SK-N-SH (cell line): ENCODE data around the gene SLC9A7. TPM values are rescaled to one million over a fixed set of nuclear protein-coding genes. Genes with fewer than 3 reads are reported as not detected.

Source experiments
- CTCF ChIA-PET: fragments of 300-600, 350-600 bp; formaldehyde crosslinking; extraction: SDS; loops from one replicate; lab custom pipeline; 2021; lab: Yijun Ruan, JAX
- POLR2A ChIA-PET: fragments of 350-600 bp; sonication (Branson Sonifier 250); formaldehyde crosslinking; extraction: SDS; loops from one replicate; lab custom pipeline; 2020; ENCODE audit warnings: antibody characterized with exemption, inconsistent platforms; lab: Yijun Ruan, JAX
- DNase-seq: peaks from one replicate; pipeline ENCODE4 v3.0.0; 2012
- H2AFZ ChIP-seq: fragments of 200-600 bp; sonication (generic); 2 replicates; pipeline ENCODE4 v1.8.1; 2016; ENCODE audit warnings: antibody characterized with exemption, mild to moderate bottlenecking, low read depth
- H3F3A ChIP-seq: fragments of 200-600 bp; sonication (generic); replicated peaks from 2 replicates; pipeline ENCODE3; 2016; ENCODE audit warnings: antibody characterized with exemption, mild to moderate bottlenecking; ENCODE audit not compliant: insufficient read depth
- H3K27ac ChIP-seq, 2 experiments: fragments of 200-500 bp in 1 of 2; fragments of 200-600 bp in 1 of 2; sonication (Bioruptor generic) in 1 of 2; sonication (generic), shearing (Covaris generic) in 1 of 2; 2 replicates each; pipeline versions ENCODE4 v1.5.1 to v1.6.1; 2014 to 2016; ENCODE audit warnings: low read depth in 2 of 2, inconsistent platforms in 1 of 2, low read length in 1 of 2, mild to moderate bottlenecking in 1 of 2, mixed read lengths in 1 of 2
- H3K27me3 ChIP-seq: fragments of 200-600 bp; sonication (generic), shearing (Covaris generic); 2 replicates; pipeline ENCODE4 v1.6.1; 2016; ENCODE audit warnings: mixed run types; ENCODE audit not compliant: insufficient read depth
- H3K36me3 ChIP-seq, 2 experiments: fragments of 200-500 bp in 1 of 2; fragments of 200-600 bp in 1 of 2; sonication (Bioruptor generic) in 1 of 2; sonication (generic) in 1 of 2; replicated peaks in 1 of 2; 2 replicates each; pipeline versions ENCODE3 to v1.5.1; 2014 to 2016; ENCODE audit warnings: low read length in 1 of 2, mild to moderate bottlenecking in 1 of 2; ENCODE audit not compliant: insufficient read depth in 2 of 2, control insufficient read depth in 1 of 2
- H3K4me1 ChIP-seq, 2 experiments: fragments of 200-500 bp in 1 of 2; fragments of 200-600 bp in 1 of 2; sonication (Bioruptor generic) in 1 of 2; sonication (generic), shearing (Covaris generic) in 1 of 2; 2 replicates each; pipeline versions ENCODE4 v1.5.1 to v1.6.1; 2014 to 2016; ENCODE audit warnings: low read depth in 1 of 2, low read length in 1 of 2, mixed run types in 1 of 2; ENCODE audit not compliant: insufficient read depth in 2 of 2, control insufficient read depth in 1 of 2
- H3K4me2 ChIP-seq: fragments of 200-600 bp; sonication (generic), shearing (Covaris generic); 2 replicates; pipeline ENCODE4 v1.6.1; 2017; ENCODE audit warnings: mixed run types
- H3K4me3 ChIP-seq, 2 experiments: fragments of 200-500 bp in 1 of 2; fragments of 200-600 bp in 1 of 2; sonication (Bioruptor generic) in 1 of 2; sonication (generic), shearing (Covaris generic) in 1 of 2; 2 replicates each; pipeline versions ENCODE4 v1.5.1 to v1.8.1; 2014 to 2016; ENCODE audit warnings: low read depth in 2 of 2, inconsistent platforms in 1 of 2, low read length in 1 of 2, mild to moderate bottlenecking in 1 of 2, mixed read lengths in 1 of 2, moderate library complexity in 1 of 2
- H3K79me2 ChIP-seq: fragments of 200-600 bp; sonication (generic); 2 replicates; pipeline ENCODE4 v1.8.1; 2017; ENCODE audit warnings: mild to moderate bottlenecking; ENCODE audit not compliant: insufficient read depth
- H3K9ac ChIP-seq: fragments of 200-600 bp; sonication (generic); 2 replicates; pipeline ENCODE4 v1.6.1; 2017; ENCODE audit warnings: mixed run types
- H3K9me2 ChIP-seq: fragments of 200-600 bp; sonication (generic); 2 replicates; pipeline ENCODE4 v1.6.1; 2017; ENCODE audit warnings: mixed run types
- H3K9me3 ChIP-seq: fragments of 200-600 bp; sonication (generic); 2 replicates; pipeline ENCODE4 v1.6.1; 2017; ENCODE audit warnings: mixed run types, mild to moderate bottlenecking, moderate library complexity
- H4K20me1 ChIP-seq: fragments of 200-600 bp; sonication (generic); 2 replicates; pipeline ENCODE4 v1.6.1; 2017; ENCODE audit warnings: mild to moderate bottlenecking, mixed run types; ENCODE audit not compliant: insufficient read depth
- CHD2 ChIP-seq: fragments of 150-350 bp; IDR thresholded peaks from 2 replicates; pipeline ENCODE4 v1.6.1; 2018; ENCODE audit warnings: low read length; ENCODE audit not compliant: partially characterized antibody
- CTCF ChIP-seq: fragments of 200-600 bp; sonication (generic); IDR thresholded peaks from 2 replicates; pipeline ENCODE4 v1.6.1; 2017; ENCODE audit warnings: antibody characterized with exemption, mild to moderate bottlenecking, moderate library complexity
- ELF1 ChIP-seq: IDR thresholded peaks from 2 replicates; pipeline ENCODE4 v1.4.0; 2012
- EP300 ChIP-seq, 2 experiments: IDR thresholded peaks; 2 replicates each; pipeline versions ENCODE4 v1.4.0 to v1.6.1; 2012; ENCODE audit warnings: borderline replicate concordance in 1 of 2, low read depth in 1 of 2, low read length in 1 of 2
- EZH2phosphoT487 ChIP-seq: fragments of 200-600 bp; sonication (generic); IDR thresholded peaks from 2 replicates; pipeline ENCODE4 v1.6.1; 2017; ENCODE audit warnings: low read depth, mixed run types, mild to moderate bottlenecking, antibody characterized with exemption, moderate library complexity, borderline replicate concordance
- FOXJ3 ChIP-seq: sonication (generic); formaldehyde crosslinking; IDR thresholded peaks from 2 replicates; pipeline ENCODE4 v1.5.1; 2020; ENCODE audit warnings: mild to moderate bottlenecking, missing genetic modification reagents
- GATA2 ChIP-seq: sonication (generic); formaldehyde crosslinking; IDR thresholded peaks from 2 replicates; pipeline ENCODE4 v1.5.0; 2020; ENCODE audit warnings: mild to moderate bottlenecking, missing genetic modification reagents
- POLR2AphosphoS5 ChIP-seq: IDR thresholded peaks from 2 replicates; pipeline ENCODE4 v1.6.1; 2012; ENCODE audit warnings: low read depth, low read length
- RAD21 ChIP-seq: IDR thresholded peaks from 2 replicates; pipeline ENCODE4 v1.6.1; 2012; ENCODE audit warnings: mild to moderate bottlenecking, low read length
- RXRA ChIP-seq: IDR thresholded peaks from 2 replicates; pipeline ENCODE4 v1.4.0; 2012; ENCODE audit warnings: low read depth, mild to moderate bottlenecking, borderline replicate concordance
- SMC3 ChIP-seq: IDR thresholded peaks from 2 replicates; pipeline ENCODE4 v1.6.1; 2012; ENCODE audit warnings: low read depth, low read length, improper control_type of control experiment
- TEAD4 ChIP-seq: IDR thresholded peaks from 2 replicates; pipeline ENCODE4 v1.4.0; 2012; ENCODE audit warnings: mild to moderate bottlenecking, borderline replicate concordance; ENCODE audit not compliant: insufficient read depth
- YY1 ChIP-seq: IDR thresholded peaks from 2 replicates; pipeline ENCODE4 v1.4.0; 2012; ENCODE audit warnings: low read depth, mild to moderate bottlenecking
- WGBS: methylation state at CpG from one replicate; pipeline ENCODE4 v1.1.6; 2017; ENCODE audit warnings: low lambda C conversion rate; 5-methylcytosine and 5-hydroxymethylcytosine counted together
- polyA plus RNA-seq, 3 experiments: library from polyadenylated mRNA; depleted of rRNA; stranded (reverse); fragments of >200 nt; gene quantifications; 2 replicates each; pipeline ENCODE4 v1.2.3, GENCODE V29; 2012

The SLC9A7 gene
- polyA plus RNA-seq, 1 of the 3 experiments (the other 2 are of a cell fraction), result 10.5 TPM

- TF ChIP-seq CTCF (no peak; the same call in 1 of the 2 replicates), SMC3 (no peak), CHD2 (no peak), EZH2phosphoT487 (no peak), POLR2AphosphoS5 (no peak), EP300 (IDR thresholded peaks at IDR 0.05; ENCODE audit: borderline replicate concordance in 1 of 2, low read depth in 1 of 2, low read length in 1 of 2) (no peak), FOXJ3 (CRISPR knock-in tag) (no peak), ELF1 (no peak), GATA2 (CRISPR knock-in tag) (no peak), YY1 (no peak)
These were observed 75.9 kb downstream of the SLC9A7 start (continued) for GRCh38 chrX:46683048-46683447.

- Histone ChIP-seq H3K9me3 (no peaks in the 10 kb centered on the region), H3K27me3 (no peaks in the 10 kb centered on the region), H3K36me3 (peaks cover 0 to 2% of the 10 kb centered on the region in 2 experiments), H3K4me1 (no peaks in the 10 kb centered on the region), H4K20me1 (no peaks in the 10 kb centered on the region; the same call in 1 of the 2 replicates), H3K4me2 (no peak overlapping the region), H3K27ac (no peak overlapping the region), H2AFZ (no peak overlapping the region), H3K4me3 (no peak overlapping the region), H3F3A (no peaks in the 10 kb centered on the region), H3K79me2 (no peaks in the 10 kb centered on the region), H3K9ac (no peak overlapping the region), H3K9me2 (no peaks in the 10 kb centered on the region)
- TF ChIP-seq RXRA (no peak), TEAD4 (no peak)
- POLR2A ChIA-PET, result no interaction called here
- CTCF ChIA-PET, result interaction anchor here (0.7 kb wide), 1 partner anchor 24 kb away, joined by 3 read pairs; no protein-coding TSS in a partner anchor
- DNase-seq, result no peak
- WGBS, result 43% methylated on average over 3 of the region's 3 CpGs
These were observed 77.1 kb downstream of the SLC9A7 start for GRCh38 chrX:46681849-46682248.

GRCh38 chrX:46678232-46678631 lies 80.7 kb downstream of the SLC9A7 start:
- no peaks in the 10 kb centered on the region for H3K79me2 ChIP-seq
- H3K27me3 ChIP-seq, result no peaks in the 10 kb centered on the region
- POLR2A ChIA-PET, result no interaction called here
- 48% methylated on average over 2 of the region's 2 CpGs for WGBS
- no peaks in the 10 kb centered on the region for H4K20me1 ChIP-seq
- H3F3A ChIP-seq, result no peaks in the 10 kb centered on the region
- CTCF ChIA-PET, result interaction anchor here (0.9 to 1.2 kb wide), 2 partner anchors 9 to 15 kb away, joined by 3 to 6 read pairs; no protein-coding TSS in a partner anchor
- no peaks in the 10 kb centered on the region for H3K9me3 ChIP-seq
- no peak for DNase-seq
- no peak overlapping the region for H3K4me2 ChIP-seq
- H2AFZ ChIP-seq, result no peak overlapping the region
- H3K4me3 ChIP-seq, result no peak overlapping the region
- no peak for TF ChIP-seq RAD21
- no peaks in the 10 kb centered on the region for H3K4me1 ChIP-seq
- H3K27ac ChIP-seq, result no peak overlapping the region
- H3K9me2 ChIP-seq, result no peaks in the 10 kb centered on the region
- H3K36me3 ChIP-seq, result peaks cover 0 to 2% of the 10 kb centered on the region in 2 experiments
- no peak overlapping the region for H3K9ac ChIP-seq
